Omental fat pad (tissue), 4 donors: ENCODE results near the gene FOXP2. TPM values are rescaled to one million over a fixed set of nuclear protein-coding genes. Genes with fewer than 3 reads are reported as not detected.

Experiments
- ATAC-seq: fragments of 150-250 bp; one replicate; pipeline ENCODE4 v1.9.1; 2016; ENCODE audit warnings: mild to moderate bottlenecking, moderate library complexity; ENCODE audit not compliant: low FRiP score
- DNase-seq: peaks from one replicate; pipeline ENCODE4 v3.0.0-alpha.2; 2019; ENCODE audit warnings: low spot score
- small RNA-seq: library from RNA; depleted of rRNA; stranded (forward); fragments of <200 nt; gene quantifications from one replicate; pipeline ENCODE3, GENCODE V24; 2016
- total RNA-seq, 4 donors: library from RNA; depleted of rRNA; stranded (reverse); fragments of >200 nt; gene quantifications; one replicate each; pipeline ENCODE4 v1.1.0, GENCODE V29; 2016
- TF ChIP-seq, protein P1 (sequence below), 3 donors: fragments of 450-650 bp; IDR thresholded peaks; one replicate each; pipeline ENCODE4 v1.5.1; 2016 to 2017; ENCODE audit warnings: antibody characterized with exemption in 3 of 3, mild to moderate bottlenecking in 3 of 3, moderate library complexity in 2 of 3

FOXP2 gene
- total RNA-seq, 4 donors from 2014 or later = 5.0 to 16.7 (median 11.3) TPM

DNA sequence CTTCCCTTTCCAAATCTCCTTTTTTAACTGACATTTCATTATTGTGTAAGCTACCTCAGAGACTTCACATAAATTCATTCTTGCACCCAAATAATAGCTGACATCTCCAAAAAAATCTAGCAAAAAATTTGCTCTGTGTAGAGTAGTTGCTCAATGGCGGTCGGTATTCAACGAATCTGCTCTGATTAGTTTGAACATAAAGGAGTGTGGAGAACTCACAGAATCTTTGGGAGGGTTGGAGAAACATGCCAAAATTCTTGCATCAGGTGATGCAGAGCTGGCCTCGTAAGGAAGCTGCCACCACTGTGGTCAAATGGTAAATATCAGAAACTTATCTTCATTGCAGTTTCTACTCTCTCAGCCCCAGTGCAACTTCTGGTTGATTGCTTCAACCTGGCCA lies 306.1 kb downstream of the FOXP2 start:
- peak; percentile 73 for ATAC-seq

DNA sequence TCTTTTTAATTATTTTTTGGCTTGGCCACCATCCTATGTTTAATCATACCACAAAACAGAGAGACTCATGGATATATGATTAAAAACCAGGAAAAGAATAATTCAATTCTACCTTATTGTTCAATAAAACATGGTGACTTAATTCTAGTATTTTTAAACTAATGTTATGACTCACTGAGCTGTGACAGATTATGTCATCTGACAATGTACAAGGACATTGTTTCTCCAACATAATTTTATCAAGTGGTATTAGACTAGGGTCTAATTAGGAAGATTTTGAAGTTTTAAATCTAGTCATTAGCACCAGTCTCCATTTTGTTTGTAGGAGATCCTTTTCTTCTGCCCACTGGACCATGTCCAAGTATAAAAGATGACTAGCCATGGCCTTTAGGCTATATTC lies 307.9 kb downstream of the FOXP2 start:
- DNase-seq (no peak), ATAC-seq (no peak)
- TF ChIP-seq, protein P1, sequence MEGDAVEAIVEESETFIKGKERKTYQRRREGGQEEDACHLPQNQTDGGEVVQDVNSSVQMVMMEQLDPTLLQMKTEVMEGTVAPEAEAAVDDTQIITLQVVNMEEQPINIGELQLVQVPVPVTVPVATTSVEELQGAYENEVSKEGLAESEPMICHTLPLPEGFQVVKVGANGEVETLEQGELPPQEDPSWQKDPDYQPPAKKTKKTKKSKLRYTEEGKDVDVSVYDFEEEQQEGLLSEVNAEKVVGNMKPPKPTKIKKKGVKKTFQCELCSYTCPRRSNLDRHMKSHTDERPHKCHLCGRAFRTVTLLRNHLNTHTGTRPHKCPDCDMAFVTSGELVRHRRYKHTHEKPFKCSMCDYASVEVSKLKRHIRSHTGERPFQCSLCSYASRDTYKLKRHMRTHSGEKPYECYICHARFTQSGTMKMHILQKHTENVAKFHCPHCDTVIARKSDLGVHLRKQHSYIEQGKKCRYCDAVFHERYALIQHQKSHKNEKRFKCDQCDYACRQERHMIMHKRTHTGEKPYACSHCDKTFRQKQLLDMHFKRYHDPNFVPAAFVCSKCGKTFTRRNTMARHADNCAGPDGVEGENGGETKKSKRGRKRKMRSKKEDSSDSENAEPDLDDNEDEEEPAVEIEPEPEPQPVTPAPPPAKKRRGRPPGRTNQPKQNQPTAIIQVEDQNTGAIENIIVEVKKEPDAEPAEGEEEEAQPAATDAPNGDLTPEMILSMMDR (IDR thresholded peaks at IDR 0.05) = no peak

More for the DNA sequence above, 306.1 kb downstream of the FOXP2 start:
- TF ChIP-seq, protein P1 (IDR thresholded peaks at IDR 0.05) = no peak
- DNase-seq = no peak

DNA sequence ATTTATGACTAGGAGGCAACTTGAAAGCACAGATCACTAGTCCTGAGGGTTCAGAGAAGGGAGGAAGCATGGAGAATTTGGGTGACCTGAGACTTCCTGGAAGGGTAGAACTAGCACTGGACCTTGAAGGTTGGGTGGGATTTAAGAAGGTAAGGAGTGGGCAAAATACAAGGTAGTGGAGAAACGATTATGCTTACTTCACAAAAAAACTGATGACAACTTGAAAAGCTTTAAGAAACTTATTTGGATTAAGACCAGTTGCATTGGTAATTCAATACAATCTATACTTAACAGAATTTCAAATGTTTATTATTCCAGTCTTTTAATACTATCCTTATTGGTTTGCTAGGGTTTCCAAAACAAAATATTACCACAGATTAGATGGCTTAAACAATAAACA lies 308.7 kb downstream of the FOXP2 start:
- ATAC-seq (no peak), DNase-seq (no peak)
- TF ChIP-seq, protein P1 (IDR thresholded peaks at IDR 0.05) = no peak

DNA sequence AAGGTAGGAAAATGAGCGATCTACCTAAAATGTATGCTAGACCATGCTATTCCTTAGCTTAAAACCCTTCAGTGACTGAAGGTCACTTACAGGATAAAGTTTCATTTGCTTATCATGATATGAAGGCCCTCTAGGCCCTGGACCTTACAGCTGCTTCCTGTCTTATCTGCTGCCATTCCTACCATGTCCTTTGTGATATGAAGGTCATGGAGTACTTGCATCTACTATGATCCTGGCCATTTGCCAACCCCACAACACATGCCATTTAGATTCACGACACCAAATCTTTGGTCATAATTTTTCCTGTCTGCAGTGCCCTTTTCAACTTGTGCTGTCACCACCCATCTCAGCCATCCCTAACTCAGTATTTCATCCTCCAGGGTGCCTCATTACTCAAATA lies 325.5 kb downstream of the FOXP2 start:
- DNase-seq = no peak
- no peak for ATAC-seq
- TF ChIP-seq, protein P1 (IDR thresholded peaks at IDR 0.05) = no peak

DNA sequence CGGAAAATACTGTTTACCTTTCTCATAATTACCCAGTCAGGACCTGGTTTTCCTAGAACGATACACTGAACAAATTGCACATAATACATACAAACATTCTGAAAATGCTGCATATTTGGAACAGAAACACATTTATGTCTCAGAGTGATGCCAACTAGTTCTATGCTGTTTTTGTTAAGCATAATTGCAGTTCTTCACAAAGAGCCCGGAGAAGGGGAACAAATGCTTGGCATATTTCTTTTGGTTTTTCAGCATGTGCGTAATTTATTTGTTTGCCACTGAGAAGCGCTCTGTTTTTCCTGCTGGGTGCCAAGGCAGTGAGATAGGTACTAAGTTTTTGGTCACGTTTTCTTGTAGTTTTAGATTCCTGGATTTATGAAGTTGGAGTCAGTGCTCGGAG lies 326.3 kb downstream of the FOXP2 start:
- TF ChIP-seq, protein P1 (IDR thresholded peaks at IDR 0.05) = no peak
- ATAC-seq (no peak), DNase-seq (no peak)

DNA sequence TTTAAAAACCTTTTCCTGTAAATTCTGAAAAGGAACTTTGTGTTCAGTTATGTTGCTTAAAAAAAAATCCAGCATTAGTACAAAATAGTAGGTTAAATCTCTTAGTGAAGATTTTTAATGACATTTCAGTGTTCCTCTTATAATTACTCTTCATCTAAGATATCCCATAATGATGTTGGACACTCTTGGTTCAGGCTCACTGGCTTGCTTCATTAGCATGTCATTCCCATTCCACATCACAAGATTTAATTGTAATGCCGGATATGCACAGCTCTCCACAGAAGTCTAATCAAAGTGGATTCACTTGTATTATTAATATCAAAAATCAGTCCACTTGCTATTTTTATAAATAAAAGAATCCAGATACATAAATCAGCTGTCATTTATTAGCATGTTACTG lies 327.3 kb downstream of the FOXP2 start:
- TF ChIP-seq, protein P1 (IDR thresholded peaks at IDR 0.05) = no peak
- DNase-seq (no peak), ATAC-seq (no peak)

Small RNAs within 50 kb of the gene (small RNA-seq; reads per million reads assigned to genes)
- gene MIR3666 (not detected), gene RNA5SP238 (not detected)
